ENCODE data around the gene MTMR10.

MTMR10 gene

DNA sequence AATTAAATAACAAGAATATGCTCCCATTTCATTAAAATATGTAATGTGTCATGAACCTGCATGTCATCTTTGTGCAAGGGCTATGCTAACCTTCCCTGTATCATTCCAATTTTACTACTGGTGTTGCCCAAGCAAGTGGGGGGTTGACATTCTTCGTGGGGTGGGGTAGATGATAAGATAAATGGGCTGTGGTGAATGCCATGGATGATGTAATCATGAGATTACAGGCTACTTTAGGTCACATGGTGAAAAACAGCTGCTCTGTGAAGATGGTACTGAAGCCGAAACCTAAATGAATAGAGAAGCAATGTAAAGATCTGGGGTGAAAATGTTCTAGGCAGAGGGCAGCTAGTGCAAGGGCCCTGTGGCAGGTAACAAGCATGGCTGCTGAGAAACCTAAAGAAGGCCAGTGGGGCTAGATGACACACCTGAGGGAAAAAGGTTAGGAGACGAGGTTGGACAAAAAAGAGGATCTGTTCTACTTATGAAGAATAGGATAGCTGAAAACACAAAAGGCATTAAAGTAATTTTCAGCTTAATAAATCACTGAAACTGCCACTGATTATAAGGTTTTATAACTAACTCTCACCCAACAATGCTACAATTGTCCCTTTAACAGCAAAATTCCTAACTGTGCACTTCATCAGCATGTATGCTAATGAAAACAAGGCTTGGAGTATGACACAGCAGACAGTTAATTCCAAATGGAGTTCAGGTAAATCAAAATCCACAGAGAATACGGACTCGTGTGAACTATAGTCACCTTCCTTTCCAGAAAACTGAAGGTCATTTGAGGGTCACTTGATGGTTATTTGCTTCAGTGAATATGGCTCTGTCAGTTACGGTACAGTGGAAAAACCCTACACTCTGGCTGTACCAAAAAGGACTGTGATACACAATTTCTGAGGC, 35.0 kb downstream of the MTMR10 start:
- FAIRE-seq: no peak

DNA sequence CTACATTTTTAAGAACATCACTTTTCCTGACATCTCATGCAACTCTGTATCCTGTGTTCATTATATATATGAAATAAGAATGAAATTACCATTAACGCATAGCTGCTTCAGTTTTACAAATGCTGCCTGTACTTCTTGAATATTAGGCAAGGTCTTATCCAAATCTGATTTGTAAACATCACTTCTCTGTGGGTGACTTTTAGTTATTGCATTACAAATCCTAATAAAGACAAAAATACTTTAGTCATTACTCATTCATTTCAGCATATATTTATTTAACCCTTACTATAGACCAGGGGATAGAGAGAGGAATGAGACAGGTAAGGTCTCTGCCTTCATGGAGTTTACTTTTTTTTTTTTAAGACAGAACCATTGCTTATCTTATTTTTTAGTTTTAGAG, 36.8 kb downstream of the MTMR10 start:
- FAIRE-seq: no peak

DNA sequence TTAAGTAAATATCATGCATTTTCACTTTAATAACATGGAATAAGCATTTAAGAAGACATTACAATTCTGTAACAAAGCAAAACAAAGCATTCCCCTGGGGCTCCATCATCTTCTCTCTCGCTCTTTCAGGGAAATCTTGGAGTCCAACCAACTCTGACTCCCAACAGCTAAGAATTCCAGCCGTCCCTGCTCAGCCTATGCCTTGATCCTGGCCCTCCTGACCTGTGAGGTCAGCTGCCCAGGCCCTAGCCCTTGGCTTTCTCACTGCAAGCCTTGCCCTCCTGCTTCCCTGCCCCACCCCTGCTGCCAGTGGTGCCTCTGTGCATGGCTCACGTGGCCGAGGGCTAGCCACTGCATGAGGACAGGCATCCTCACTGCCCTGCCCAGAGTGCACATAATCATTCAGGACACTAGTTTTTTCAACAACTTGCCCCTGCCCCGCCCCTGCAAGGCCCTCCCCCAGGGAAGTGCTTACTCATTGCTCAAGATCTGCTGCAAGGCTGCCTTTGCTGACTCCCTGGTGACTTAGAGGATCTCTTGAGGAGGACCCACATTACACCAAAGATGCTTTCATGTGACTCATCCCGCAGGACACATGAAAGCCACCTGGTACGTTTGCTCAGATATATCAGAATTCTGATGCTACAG, 37.6 kb downstream of the MTMR10 start:
- no peak for FAIRE-seq

DNA sequence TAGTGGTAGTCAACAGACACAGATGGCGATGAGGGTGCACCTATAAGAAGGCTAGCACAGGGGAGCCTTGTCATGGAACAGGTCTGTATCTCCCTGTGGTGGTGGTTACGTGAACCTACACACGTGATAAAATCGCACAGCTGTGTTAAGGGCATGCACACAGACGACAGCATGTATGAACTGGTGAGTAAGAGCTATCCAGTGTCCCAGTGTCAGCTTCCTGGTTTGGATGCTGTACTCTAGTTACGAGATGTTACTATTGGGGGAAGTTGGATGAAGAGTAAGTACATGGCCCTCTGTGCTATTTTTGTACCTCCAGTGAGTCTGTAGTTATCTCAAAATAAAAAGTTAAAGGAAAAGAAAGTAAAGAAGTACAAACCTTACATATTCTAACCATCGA, 38.2 kb downstream of the MTMR10 start:
- FAIRE-seq: no peak

DNA sequence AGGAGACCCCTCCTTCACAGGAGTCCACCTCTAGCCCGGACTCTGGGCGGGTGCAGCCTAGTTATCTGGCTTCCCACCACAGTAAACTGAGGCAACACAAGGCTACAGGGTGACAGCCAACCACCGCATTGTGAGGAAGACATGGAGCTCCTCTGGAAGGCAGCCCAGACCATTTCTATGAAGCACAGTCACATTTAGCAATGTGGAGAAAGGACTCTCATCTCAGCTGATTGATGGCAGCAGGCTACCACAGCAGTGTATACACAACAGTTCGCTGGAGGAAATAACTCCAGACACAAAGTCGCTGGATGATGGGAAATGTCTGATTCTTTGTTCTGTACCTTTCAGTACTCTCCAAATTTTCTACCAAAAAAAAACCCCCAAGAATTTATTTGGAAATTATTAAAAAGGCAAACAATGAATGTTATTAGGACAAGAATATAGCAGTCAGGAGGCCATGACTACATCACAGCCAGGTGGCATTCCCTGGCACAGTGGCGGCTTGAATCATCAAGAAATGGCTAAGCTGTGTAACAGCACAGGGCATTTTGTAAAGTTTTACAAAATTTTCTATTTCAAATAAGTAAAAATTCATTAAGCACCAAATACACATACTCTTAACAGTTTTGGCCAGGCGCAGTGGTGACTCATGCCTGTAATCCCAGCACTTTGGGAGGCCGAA, 47.6 kb downstream of the MTMR10 start:
- FAIRE-seq: no peak

DNA sequence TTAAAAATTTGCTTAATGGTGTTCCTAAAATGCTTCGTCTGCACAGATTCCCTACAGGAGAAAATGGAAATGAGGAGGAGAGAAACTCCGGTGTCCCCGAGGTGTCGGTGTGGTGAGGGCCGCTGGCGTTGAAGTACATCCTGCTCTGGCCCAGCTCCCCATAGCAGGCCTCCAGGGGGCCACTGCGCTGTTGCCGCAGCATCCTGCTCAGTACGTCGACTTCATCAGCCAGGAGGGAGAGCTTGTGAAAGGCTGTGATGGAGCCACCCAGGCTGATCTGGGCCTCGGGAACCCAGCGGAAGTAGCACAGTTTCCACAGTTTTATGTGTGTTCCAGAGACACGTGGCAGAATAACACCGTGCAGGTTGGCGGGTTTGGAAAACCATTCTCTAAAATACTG, 49.9 kb downstream of the MTMR10 start:
- no peak for FAIRE-seq

DNA sequence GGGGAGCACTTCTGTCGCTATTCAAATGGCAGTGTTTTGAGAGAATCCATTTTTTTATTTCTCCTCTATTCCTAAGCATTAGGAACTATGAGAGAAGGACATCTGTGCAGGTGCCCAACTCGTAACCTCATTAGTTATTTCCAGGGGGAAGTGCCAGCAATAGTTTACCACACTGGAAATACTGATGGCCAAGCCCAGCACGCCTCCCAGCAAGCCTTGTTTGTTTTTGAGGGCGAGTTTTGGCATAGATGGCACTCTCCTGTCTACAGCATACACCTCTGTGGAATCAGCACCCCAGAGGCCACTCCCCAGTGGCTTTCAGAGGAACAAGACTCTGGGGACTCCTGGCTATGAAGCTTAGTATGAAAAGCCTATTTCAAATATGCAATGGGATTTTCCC, 51.1 kb downstream of the MTMR10 start:
- FAIRE-seq: no peak

DNA sequence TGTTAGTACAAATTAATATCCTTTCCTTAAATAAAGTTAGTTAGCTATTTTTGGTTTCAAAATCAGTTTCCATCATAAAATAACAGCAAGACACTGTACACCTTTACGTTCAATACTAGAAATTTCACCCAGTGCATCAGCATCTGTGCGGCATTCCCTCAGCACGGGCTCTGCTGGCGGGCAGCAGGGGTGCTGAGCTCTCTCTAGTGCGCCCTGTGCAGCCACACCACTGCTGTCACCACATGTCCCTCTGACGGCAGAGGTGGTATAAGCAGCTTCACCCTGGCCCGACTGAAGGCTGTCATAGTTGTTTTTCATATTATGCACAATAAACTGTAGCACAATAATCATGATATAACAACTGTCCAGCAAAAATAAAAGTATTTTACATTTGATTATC, 52.3 kb downstream of the MTMR10 start:
- FAIRE-seq: no peak

DNA sequence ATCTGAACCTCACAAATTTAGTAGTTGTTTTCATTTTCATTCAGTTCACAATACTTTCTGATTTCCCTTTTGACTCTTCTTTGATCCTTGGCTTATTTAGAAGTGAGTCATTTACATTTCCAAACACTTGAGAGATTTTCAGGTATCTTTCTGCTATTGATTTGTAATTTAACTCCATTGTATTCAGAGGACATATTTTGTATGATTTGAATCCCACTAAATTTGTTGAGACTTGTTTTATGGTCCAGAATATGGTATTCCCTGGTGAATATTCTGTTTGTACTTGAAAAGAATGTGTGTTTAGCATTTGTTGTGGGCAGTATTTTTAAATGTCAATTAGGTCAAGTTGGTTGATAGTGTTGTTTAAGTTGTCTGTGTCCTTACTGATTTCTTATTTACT, 58.1 kb downstream of the MTMR10 start:
- FAIRE-seq: no peak

DNA sequence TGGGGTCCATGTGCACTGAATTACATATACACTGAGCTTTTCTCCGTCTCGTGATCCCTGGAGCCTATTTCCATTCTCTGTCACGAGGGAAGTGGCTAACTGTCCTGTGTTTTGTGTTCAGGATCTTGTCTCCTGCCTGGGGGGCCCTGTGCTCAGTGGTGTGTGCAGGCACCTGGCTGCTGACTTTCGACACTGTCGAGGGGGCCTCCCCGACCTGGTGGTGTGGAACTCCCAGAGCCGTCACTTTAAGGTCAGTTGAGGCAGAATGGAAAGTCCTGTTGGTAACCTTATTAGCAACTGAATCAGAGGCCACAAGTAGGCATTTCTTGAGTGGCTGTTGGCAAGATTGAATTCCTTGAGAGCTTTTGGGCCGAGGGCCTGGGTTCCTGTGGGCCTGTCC, 61.0 kb downstream of the MTMR10 start:
- FAIRE-seq: no peak

DNA sequence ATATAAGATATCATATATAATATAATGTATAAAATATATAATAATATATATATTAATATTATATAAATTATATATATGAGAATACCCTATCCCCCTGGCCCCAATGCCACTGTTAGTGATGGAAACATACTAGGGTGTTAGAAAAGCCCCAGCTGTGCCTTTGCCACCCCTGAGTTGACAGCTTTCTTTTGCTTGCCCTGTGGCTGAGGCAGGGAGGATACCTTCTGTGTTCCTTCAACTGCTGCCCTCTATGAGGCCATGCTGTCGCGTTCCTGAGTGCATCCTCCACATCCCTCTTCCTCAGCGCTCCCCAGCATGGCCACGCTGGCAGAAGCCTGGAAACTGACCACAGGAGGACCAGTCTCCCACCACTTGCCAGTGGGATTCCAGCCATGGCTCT, 61.4 kb downstream of the MTMR10 start:
- FAIRE-seq: no peak

DNA sequence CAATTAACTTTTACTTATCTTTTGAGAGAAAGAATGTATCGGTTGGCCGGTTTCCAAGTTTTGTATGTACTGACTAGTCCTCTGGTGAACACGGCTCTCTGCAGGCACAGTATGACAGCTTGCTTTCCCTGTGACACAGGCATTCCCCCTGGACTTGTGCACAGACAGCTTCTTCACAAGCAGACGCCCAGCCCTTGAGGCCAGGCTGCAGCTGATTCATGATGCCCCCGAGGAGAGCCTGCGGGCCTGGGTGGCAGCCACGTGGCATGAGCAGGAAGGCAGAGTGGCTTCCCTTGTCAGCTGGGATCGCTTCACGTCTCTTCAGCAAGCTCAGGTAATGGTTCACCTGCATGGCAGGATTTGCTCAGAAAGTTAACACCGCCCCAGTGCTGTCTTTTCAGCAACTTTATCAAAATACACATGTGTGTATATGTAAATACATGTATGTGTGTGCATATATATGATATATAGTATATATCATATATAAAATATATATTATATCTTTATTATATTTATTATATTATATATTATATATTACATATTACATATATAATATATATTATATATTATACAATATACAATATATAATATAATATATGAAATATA, 62.3 kb downstream of the MTMR10 start:
- FAIRE-seq: no peak

DNA sequence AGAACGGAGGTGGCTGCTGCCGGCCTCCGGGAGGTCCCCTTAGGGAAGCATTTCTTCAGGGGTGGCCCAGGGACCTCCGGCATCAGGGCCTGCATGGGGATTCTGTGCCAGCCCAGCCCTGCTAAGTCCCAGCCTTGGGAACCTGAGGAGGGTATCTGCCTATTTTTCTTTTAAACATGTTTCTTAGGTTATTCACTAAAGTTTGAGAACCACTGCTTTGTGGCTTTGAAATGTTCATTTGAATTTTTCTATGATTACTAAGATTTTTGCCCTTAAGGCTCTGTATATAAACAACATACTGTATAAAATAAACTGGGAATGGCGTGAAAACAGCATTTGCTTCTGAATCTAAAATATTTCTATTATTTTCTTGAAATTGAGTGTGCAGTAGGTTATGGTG, 63.4 kb downstream of the MTMR10 start:
- FAIRE-seq: no peak

DNA sequence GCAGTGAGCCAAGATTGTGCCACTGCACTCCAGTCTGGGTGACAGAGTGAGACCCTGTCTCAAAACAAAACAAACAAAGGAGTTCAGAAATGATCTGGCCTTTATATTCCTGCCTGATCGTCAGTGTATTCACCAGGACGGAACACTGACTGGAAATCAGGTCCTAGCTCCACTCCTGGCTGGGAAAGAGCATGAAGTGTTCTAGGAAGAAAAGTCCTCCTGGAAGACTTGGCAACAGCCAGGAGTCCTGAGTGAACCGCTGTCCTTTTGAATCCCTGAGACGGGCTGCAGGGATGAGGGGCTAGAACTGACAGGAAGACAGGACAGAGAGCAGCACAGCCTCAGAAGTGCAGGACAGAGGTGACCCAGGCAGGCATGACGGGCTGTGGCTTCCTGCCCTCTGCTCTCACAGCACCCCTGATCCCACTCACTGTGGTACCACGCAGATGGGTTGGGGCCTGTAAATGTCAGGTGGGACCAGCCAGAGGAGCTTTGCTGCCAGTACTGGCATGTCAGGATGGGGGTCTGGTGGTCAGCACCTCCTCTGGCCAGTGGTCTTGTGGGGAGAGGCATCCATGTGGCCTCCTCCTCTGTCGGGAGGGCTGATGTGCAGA, 64.2 kb downstream of the MTMR10 start:
- FAIRE-seq: no peak

DNA sequence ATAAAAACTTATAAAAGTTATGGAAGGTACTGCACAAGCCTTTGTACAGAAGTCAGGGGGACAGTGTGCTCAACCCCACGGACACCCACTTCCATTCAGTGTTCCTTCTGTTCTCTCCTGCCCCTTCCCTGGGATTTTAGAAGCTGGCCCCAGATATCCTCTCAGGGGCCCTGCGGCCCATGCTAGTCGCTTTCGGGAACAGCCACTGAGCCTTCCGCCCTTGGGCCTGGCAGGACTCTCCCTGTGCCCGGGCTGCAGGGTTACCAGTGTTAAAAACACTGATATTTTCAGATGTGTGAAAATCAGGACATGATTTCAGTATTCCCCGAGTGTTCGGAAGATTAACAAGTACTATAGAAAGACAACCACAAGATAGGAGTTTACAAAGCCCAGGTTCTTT, 65.3 kb downstream of the MTMR10 start:
- no peak for FAIRE-seq

DNA sequence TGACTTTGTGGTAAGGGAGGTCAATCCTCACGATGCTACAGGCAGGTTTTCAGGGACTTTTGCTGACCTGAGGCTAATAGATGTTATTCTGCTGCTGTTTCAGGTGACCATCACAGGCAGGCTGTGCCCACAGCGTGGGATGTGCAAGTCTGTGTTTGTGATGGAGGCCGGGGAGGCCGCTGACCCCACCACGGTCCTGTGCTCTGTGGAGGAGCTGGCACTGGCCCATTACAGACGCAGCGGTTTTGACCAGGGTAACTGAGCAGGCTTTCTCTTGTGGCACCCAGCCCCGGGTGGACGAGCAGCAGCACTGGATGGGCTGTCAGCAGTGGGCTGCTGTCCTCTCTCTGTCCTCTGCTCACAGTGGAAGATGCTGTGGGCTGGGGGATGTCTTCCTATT, 65.7 kb downstream of the MTMR10 start:
- FAIRE-seq: no peak

DNA sequence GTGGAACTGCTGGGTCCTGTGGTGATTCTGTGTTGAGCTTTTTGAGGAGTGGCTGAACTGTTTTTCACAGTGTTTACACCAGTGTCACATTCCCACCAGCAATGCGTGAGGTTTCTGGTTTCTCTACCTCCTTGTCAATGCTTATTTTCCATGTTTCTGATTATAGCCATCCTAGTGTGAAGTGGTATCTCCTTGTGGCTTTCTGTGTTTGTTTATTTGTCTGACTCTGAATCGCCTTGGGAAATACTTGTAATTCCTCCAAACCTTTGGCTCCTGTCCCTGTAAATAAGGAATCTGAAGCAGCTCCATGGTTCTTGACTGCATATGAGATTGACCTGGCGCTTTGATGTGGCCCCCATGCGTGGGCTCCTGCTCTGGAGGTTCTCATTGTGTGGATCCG, 67.1 kb downstream of the MTMR10 start:
- no peak for FAIRE-seq

DNA sequence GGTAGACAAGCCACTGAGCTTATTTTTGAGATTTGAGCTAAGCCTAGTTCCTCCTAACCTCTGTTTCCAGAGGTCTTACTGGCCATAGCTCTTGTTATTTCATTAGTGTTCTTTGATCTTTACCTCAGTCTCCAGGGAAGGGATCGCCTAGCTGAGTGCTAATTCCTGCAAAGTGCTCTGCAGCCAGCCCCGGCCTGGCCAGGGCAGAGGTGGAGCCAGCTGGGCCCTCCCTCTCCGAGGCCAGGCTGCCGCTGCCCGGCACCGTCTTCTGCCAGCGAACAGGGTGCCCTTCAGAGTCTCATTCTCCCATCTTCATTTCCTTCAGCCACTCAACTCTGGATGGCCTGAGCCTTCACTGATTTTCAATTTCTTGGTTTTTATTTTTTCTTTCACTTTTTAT, 68.0 kb downstream of the MTMR10 start:
- FAIRE-seq: no peak

DNA sequence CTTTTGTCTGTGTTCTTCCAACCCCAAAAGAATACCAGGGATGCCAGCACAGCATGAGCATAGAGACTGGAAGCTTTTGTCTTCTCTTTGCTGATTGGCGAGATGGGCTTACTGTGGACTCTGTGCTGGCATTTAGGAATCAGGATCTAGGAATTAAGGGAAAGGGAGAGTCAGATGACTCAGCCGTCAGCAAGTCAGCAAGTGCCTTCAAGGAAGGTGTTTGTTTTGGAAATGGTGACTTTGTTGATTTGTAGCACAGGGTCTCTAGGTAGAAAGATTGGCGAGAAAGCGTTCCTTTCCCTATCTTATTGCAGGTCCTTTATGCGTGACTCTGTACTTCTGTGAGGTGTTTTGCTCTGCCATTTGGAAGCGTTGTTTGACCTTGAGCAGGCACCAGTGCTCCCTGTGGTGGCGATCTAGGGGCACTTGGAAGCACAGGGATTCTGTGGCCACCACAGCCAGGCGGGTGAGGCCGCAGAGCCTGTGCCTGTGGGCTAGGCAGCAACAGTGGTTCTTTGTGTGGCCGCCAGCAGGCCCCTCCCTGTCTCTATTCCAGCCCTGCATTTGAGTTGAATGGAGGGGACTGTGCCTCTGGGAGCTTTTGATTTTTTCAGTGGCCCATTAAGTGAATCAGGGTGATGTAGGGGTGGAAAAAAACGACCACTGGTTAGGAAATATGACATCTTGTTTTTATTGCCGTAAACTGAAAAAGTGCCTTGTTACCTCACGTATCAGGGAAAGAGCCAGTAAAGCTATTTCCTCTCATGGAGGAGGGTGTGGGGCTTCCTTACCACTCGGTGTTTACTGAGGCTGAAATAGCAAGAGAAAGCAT, 68.7 kb downstream of the MTMR10 start:
- FAIRE-seq: no peak

DNA sequence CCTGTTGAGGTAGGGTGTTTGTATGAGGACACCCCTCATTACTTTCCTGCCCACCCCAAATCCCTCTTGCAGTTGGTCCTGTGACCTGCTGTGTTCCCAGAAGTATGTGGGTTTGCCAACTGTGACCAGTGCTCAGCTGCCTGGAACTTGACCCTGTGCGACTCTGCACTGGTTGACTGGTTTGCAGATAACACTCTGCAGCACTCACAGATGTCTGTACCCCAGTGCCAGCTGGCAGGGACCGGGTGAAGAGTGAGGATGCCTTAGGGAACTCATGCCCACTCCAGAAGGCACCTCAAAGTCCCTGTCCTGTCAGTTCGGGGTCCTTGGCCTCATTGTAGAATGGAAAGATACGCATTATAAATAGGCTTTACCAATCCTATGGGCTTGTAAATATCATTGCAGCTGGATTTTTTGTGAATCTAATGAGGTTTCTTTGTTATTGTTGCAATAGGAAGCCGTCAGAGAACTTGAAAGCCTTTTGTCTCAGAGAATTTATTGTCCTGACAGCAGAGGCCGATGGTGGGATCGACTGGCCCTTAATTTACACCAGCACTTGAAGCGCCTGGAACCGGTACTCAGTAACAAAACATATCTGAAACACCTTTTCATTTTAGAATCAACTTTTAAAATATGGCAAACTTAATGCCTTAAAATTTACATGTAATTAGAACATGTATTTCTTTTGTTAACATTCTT, 69.5 kb downstream of the MTMR10 start:
- FAIRE-seq: no peak

DNA sequence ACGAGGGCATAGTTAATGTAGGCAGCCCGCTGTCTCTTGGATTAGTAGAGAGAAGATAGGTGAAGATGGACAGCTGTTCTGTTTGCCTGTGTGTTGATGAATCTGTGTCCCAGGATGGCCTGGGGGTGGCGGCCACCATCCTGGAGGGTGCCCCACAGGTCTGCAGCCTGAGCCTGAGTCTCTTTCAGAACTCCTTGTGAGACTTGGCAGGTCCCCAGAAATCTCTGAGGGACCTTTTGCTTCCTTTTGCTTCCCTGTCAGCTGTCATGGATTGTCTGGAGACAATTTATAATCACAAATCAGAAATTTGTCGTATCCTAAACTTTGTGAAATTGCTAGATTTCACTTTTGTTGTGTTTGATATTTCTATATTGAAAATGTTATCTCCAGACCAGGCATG, 70.3 kb downstream of the MTMR10 start:
- FAIRE-seq: no peak
